ENCODE data around the gene ARSG. TPM values are rescaled to one million over a fixed set of nuclear protein-coding genes. Genes with fewer than 3 reads are reported as not detected.

ARSG gene
- total and polyA plus RNA-seq, 12 donors = 0.95 to 6.2 (median 3.5) TPM

DNA sequence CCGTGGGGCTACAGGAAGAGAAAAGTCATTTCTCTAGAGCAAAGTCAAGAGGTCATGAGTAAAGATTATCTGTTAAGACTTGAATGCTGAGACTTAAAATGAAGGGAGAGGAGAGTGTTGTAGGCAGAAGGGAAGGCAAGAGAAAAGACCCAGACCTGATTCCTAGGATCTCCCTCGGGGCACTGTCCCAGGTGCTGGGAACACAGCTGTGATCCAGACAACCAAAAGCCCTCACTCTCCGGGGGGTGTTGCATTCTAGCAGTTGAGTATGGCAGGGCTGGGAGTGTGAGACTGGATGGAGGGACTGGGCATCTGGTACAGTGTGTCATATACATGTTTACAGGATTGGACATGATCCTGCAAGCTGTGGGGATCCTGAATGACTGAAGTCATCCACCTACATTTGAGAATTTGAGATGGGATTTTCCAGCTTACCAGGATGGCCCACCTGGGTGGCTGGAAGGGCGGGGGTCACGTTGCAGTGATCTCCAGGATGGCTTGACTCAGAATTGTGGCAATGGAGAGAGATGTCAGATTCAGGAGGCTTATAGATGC lies 29.1 kb downstream of the ARSG start:
- no peaks in the 10 kb centered on the region for H3K9me3 ChIP-seq
- no peak for ATAC-seq
- no peak for DNase-seq
- H3K4me1 ChIP-seq = peaks cover 0 to 34% (median 4%) of the 10 kb centered on the region in 9 donors
- 68 to 76% methylated on average over 5 of the region's 5 CpGs for WGBS, 2 donors
- TF ChIP-seq, protein P1, sequence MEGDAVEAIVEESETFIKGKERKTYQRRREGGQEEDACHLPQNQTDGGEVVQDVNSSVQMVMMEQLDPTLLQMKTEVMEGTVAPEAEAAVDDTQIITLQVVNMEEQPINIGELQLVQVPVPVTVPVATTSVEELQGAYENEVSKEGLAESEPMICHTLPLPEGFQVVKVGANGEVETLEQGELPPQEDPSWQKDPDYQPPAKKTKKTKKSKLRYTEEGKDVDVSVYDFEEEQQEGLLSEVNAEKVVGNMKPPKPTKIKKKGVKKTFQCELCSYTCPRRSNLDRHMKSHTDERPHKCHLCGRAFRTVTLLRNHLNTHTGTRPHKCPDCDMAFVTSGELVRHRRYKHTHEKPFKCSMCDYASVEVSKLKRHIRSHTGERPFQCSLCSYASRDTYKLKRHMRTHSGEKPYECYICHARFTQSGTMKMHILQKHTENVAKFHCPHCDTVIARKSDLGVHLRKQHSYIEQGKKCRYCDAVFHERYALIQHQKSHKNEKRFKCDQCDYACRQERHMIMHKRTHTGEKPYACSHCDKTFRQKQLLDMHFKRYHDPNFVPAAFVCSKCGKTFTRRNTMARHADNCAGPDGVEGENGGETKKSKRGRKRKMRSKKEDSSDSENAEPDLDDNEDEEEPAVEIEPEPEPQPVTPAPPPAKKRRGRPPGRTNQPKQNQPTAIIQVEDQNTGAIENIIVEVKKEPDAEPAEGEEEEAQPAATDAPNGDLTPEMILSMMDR (IDR thresholded peaks at IDR 0.05) = no peak
- H3K27me3 ChIP-seq = no peaks in the 10 kb centered on the region
- no peak overlapping the region for H3K4me3 ChIP-seq
- H3K36me3 ChIP-seq = no peaks in the 10 kb centered on the region
- no peak overlapping the region for H3K27ac ChIP-seq
- intact Hi-C loops (cut with DNase I) = no loop called here

DNA sequence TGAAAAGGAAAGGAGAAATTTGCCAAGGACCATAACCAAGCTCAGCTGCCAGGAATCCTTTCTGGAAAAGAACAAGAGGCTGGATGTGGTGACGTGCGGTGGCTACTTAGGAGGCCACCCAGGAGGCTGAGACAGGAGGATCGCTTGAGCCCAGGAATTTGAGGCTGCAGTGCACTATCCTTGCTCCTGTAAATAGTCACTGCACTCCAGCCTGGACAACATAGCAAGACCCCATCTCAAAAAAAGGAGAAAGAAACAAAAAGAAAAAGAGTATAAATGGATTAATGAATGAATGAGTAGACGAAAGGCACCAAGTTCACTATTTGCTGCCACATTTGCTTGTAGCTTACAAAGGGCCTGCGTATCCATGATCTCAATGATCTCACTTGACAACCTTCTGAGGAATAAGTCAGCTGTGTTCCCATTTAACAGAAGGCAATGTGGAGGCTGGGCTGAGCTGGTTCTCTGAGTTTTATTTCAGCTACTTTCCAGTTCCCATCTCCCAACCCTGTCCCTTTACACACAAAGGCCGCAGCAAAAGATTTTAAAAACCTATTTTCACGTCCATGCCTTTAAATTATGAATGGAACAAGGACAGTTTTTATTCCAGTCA lies 29.8 kb downstream of the ARSG start:
- Histone ChIP-seq H3K27ac (no peak overlapping the region), H3K4me3 (no peak overlapping the region), H3K9me3 (no peaks in the 10 kb centered on the region), H3K36me3 (no peaks in the 10 kb centered on the region), H3K27me3 (no peaks in the 10 kb centered on the region), H3K4me1 (peaks cover 0 to 27% (median 4%) of the 10 kb centered on the region in 9 donors)
- TF ChIP-seq, protein P1 (IDR thresholded peaks at IDR 0.05) = no peak
- no peak for ATAC-seq
- no peak for DNase-seq
- intact Hi-C loops (cut with DNase I) = no loop called here
- WGBS, 2 donors = 96 to 97% methylated on average over 7 of the region's 7 CpGs

DNA sequence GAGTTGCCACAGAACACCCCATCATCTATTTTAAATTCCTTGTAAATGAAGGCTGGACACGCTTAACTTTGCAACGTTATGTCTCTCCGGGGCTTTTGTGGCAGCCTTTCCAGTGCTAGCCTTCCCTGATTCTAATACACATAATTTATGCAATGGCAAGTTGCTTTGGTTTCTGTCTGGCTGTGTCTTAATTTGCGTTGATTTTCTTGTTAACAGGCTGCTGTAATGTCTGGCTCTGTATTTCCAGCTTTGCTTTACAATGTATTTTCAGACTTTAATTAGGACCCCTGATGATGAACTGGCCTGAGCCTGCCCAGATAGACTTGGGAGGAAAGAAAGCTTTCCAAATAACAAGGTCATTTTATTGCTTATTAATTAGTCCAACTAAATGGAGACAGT lies 30.3 kb downstream of the ARSG start:
- H3K27me3 ChIP-seq = no peaks in the 10 kb centered on the region
- ATAC-seq (no peak), DNase-seq (no peak)
- H3K4me1 ChIP-seq = peaks cover 0 to 25% (median 4%) of the 10 kb centered on the region in 9 donors
- no peak overlapping the region for H3K4me3 ChIP-seq
- no peaks in the 10 kb centered on the region for H3K36me3 ChIP-seq
- H3K27ac ChIP-seq = no peak overlapping the region
- intact Hi-C loops (cut with DNase I) = no loop called here
- TF ChIP-seq, protein P1 (IDR thresholded peaks at IDR 0.05) = no peak
- 90% methylated on average over 4 of the region's 4 CpGs for WGBS, 2 donors
- no peaks in the 10 kb centered on the region for H3K9me3 ChIP-seq

DNA sequence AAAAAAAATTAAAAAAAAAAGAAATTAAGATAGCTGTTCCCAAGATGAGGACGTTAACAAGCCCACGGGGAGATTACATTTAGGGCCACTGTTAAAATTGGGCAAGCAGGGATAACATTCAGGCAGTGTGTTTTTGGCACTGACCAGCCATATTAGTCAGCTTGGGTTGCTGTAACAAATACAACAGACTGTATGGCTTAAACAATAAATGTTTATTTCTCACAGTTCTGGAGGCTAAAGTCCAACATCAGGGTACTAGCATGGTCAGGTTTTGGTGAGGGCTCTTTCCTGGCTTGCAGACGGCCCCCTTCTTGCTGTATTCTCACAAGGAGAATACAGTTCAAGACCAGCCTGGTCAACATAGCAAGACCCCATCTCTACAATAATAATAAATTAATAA lies 31.3 kb downstream of the ARSG start:
- no peak for DNase-seq
- intact Hi-C loops (cut with DNase I) = no loop called here
- Histone ChIP-seq H3K9me3 (no peaks in the 10 kb centered on the region), H3K27me3 (no peaks in the 10 kb centered on the region), H3K36me3 (no peaks in the 10 kb centered on the region), H3K4me3 (no peak overlapping the region), H3K4me1 (peaks cover 0 to 25% (median 4%) of the 10 kb centered on the region in 9 donors), H3K27ac (no peak overlapping the region)
- ATAC-seq = no peak
- 77 to 94% methylated on average over 3 of the region's 3 CpGs for WGBS, 2 donors
- TF ChIP-seq, protein P1 (IDR thresholded peaks at IDR 0.05) = no peak
